ENCODE data around the gene CLCN2.

CLCN2 gene

DNA sequence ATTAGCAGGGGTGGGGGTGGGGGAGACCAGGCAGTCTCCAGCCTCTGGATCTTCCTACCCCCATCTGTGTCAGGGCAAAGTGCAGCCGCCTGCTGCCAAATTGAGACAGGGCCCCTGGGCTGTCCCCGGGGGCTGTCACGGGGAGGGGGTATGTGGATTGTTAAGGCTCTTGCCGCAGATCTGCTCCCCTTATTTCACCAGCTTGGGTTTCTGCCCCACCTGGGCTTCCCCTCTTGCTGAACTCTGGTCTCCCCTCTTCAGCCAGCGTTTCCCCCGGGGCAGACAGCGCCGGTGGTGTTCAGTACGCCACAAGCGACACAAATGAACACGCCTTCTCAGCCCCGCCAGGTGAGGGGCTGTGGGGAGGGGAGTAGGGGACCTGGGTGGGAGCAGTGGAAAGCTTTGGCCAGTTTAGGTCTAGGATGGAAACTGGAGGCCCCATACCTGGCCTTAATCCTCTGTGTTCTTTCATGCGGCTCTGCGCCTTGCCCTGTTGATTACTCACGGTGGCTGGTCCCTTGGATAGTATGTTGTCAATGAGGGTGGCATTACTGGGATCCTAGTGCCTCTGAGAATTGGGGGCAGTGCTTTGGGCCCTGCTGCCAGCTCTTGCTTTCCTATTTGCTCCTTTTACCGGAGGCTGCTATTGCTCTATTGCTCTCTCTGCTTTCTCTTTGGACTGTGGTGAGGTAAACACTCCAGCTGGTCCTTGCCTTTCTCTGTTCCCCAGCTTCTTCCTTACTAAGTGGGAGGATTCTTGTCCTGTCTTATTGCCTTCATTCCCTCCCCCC is 45.3 kb downstream of the CLCN2 start:
- DNase-seq (ENCODE audit: low read depth, low spot score): no peak
- H3K9ac ChIP-seq (ENCODE audit: insufficient read length, low read depth): peak overlapping the region; percentile 97
- H3K4me1 ChIP-seq (ENCODE audit: insufficient read depth, insufficient read length): peaks cover 21% of the 10 kb centered on the region
- no peaks in the 10 kb centered on the region for H3K27me3 ChIP-seq (ENCODE audit: insufficient read depth, insufficient read length)
- no peaks in the 10 kb centered on the region for H3K9me3 ChIP-seq (ENCODE audit: insufficient read depth, low read length)
- TF ChIP-seq ZNF274 (IDR thresholded peaks at IDR 0.05; ENCODE audit: low read depth, low read length) (no peak), SUZ12 (IDR thresholded peaks at IDR 0.05; ENCODE audit: extremely low read depth, insufficient read depth, insufficient read length) (no peak), YY1 (IDR thresholded peaks at IDR 0.05; ENCODE audit: insufficient read depth, insufficient read length) (no peak)
- H3K4me3 ChIP-seq (ENCODE audit: insufficient read length, low read depth): peak overlapping the region; percentile 93
- H3K36me3 ChIP-seq (ENCODE audit: insufficient read depth, insufficient read length, low read length): peaks cover 60% of the 10 kb centered on the region

DNA sequence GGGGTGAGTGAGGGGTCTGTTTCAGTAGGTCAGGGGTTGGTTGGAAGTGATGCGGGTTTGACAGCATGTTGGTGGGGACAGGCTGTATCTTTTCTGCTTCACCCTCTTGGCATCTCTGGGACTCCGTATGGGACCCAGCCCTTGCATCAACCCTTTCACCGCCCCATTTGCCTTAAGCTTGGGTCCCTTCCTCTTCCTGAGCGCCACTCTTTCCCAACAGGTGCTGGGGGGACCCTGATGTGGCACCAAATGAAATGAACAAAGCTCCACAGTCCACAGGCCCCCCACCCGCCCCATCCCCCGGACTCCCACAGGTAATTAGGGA is 45.9 kb downstream of the CLCN2 start:
- H3K9ac ChIP-seq (ENCODE audit: insufficient read length, low read depth): peak overlapping the region; percentile 97
- no peaks in the 10 kb centered on the region for H3K27me3 ChIP-seq (ENCODE audit: insufficient read depth, insufficient read length)
- H3K4me3 ChIP-seq (ENCODE audit: insufficient read length, low read depth): peak overlapping the region; percentile 93
- no peak for TF ChIP-seq ZNF274 (IDR thresholded peaks at IDR 0.05; ENCODE audit: low read depth, low read length)
- peaks cover 21% of the 10 kb centered on the region for H3K4me1 ChIP-seq (ENCODE audit: insufficient read depth, insufficient read length)
- H3K36me3 ChIP-seq (ENCODE audit: insufficient read depth, insufficient read length, low read length): peaks cover 54% of the 10 kb centered on the region
- no peaks in the 10 kb centered on the region for H3K9me3 ChIP-seq (ENCODE audit: insufficient read depth, low read length)
- DNase-seq (ENCODE audit: low read depth, low spot score): no peak

GRCh38 chr3:184314700-184315542 is 46.5 kb downstream of the CLCN2 start:
- DNase-seq (ENCODE audit: low read depth, low spot score): no peak
- Histone ChIP-seq H3K9ac (ENCODE audit: insufficient read length, low read depth) (peak overlapping the region; percentile 97), H3K36me3 (ENCODE audit: insufficient read depth, insufficient read length, low read length) (peaks cover 53% of the 10 kb centered on the region), H3K4me3 (ENCODE audit: insufficient read length, low read depth) (peak overlapping the region; percentile 93), H3K9me3 (ENCODE audit: insufficient read depth, low read length) (no peaks in the 10 kb centered on the region), H3K4me1 (ENCODE audit: insufficient read depth, insufficient read length) (peaks cover 21% of the 10 kb centered on the region), H3K27me3 (ENCODE audit: insufficient read depth, insufficient read length) (no peaks in the 10 kb centered on the region)
- TF ChIP-seq YY1 (IDR thresholded peaks at IDR 0.05; ENCODE audit: insufficient read depth, insufficient read length) (no peak), SUZ12 (IDR thresholded peaks at IDR 0.05; ENCODE audit: extremely low read depth, insufficient read depth, insufficient read length) (no peak), ZNF274 (IDR thresholded peaks at IDR 0.05; ENCODE audit: low read depth, low read length) (no peak)

DNA sequence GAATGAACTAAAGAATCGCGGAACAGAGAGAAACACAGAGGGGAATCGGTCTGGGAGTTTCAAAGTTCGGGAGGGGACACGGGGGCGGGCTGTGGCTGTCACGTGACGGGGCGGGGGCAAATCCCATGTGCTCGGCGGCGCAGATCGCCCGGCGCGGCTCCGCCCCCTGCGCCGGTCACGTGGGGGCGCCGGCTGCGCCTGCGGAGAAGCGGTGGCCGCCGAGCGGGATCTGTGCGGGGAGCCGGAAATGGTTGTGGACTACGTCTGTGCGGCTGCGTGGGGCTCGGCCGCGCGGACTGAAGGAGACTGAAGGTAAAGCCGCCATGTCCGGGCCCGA is 47.1 kb downstream of the CLCN2 start, which contains the start of gene EIF4G1:
EIF4G1 (plus strand) TSS at position 244 of the 337 bp plus-strand sequence. CDS start 1,191 bp downstream, outside the sequence.
- H3K36me3 ChIP-seq (ENCODE audit: insufficient read depth, insufficient read length, low read length): peaks cover 50% of the 10 kb centered on the region
- H3K27me3 ChIP-seq (ENCODE audit: insufficient read depth, insufficient read length): no peaks in the 10 kb centered on the region
- H3K4me3 ChIP-seq (ENCODE audit: insufficient read length, low read depth): peak within 1 kb of the TSS; percentile 93
- no peaks in the 10 kb centered on the region for H3K9me3 ChIP-seq (ENCODE audit: insufficient read depth, low read length)
- peaks cover 16% of the 10 kb centered on the region for H3K4me1 ChIP-seq (ENCODE audit: insufficient read depth, insufficient read length)
- peak; percentile 91 for DNase-seq (ENCODE audit: low read depth, low spot score)
- H3K9ac ChIP-seq (ENCODE audit: insufficient read length, low read depth): peak within 1 kb of the TSS; percentile 97
- TF ChIP-seq YY1 (IDR thresholded peaks at IDR 0.05; ENCODE audit: insufficient read depth, insufficient read length): no peak

- H3K4me3 ChIP-seq (ENCODE audit: insufficient read length, low read depth): no peak overlapping the region
- H3K36me3 ChIP-seq (ENCODE audit: insufficient read depth, insufficient read length, low read length): peaks cover 51% of the 10 kb centered on the region
- TF ChIP-seq ZNF274 (IDR thresholded peaks at IDR 0.05; ENCODE audit: low read depth, low read length) (no peak), YY1 (IDR thresholded peaks at IDR 0.05; ENCODE audit: insufficient read depth, insufficient read length) (no peak), SUZ12 (IDR thresholded peaks at IDR 0.05; ENCODE audit: extremely low read depth, insufficient read depth, insufficient read length) (no peak)
- no peaks in the 10 kb centered on the region for H3K9me3 ChIP-seq (ENCODE audit: insufficient read depth, low read length)
- no peak for DNase-seq (ENCODE audit: low read depth, low spot score)
- no peaks in the 10 kb centered on the region for H3K27me3 ChIP-seq (ENCODE audit: insufficient read depth, insufficient read length)
- peaks cover 6% of the 10 kb centered on the region for H3K4me1 ChIP-seq (ENCODE audit: insufficient read depth, insufficient read length)
- no peak overlapping the region for H3K9ac ChIP-seq (ENCODE audit: insufficient read length, low read depth)
Observed at GRCh38 chr3:184311633-184312032, 49.8 kb downstream of the CLCN2 start.

DNA sequence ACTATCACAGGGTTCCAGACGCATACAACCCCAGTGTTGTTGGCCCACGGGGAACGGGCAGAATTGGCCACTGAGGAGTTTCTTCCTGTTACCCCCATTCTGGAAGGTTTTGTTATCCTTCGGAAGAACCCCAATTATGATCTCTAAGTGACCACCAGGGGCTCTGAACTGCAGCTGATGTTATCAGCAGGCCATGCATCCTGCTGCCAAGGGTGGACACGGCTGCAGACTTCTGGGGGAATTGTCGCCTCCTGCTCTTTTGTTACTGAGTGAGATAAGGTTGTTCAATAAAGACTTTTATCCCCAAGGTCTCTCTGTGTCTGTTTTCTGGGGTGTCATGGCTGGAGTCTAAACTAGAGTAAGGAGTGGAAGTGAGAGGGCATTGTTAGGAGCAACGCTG is 52.7 kb downstream of the CLCN2 start:
- DNase-seq (ENCODE audit: low read depth, low spot score): no peak
- Histone ChIP-seq H3K4me3 (ENCODE audit: insufficient read length, low read depth) (no peak overlapping the region), H3K36me3 (ENCODE audit: insufficient read depth, insufficient read length, low read length) (peaks cover 63% of the 10 kb centered on the region), H3K9me3 (ENCODE audit: insufficient read depth, low read length) (no peaks in the 10 kb centered on the region), H3K9ac (ENCODE audit: insufficient read length, low read depth) (no peak overlapping the region), H3K27me3 (ENCODE audit: insufficient read depth, insufficient read length) (no peaks in the 10 kb centered on the region), H3K4me1 (ENCODE audit: insufficient read depth, insufficient read length) (no peaks in the 10 kb centered on the region)
- TF ChIP-seq SUZ12 (IDR thresholded peaks at IDR 0.05; ENCODE audit: extremely low read depth, insufficient read depth, insufficient read length) (no peak), YY1 (IDR thresholded peaks at IDR 0.05; ENCODE audit: insufficient read depth, insufficient read length) (no peak), ZNF274 (IDR thresholded peaks at IDR 0.05; ENCODE audit: low read depth, low read length) (no peak)

GRCh38 chr3:184307915-184308314 is 53.5 kb downstream of the CLCN2 start:
- Histone ChIP-seq H3K4me1 (ENCODE audit: insufficient read depth, insufficient read length) (no peaks in the 10 kb centered on the region), H3K9me3 (ENCODE audit: insufficient read depth, low read length) (no peaks in the 10 kb centered on the region), H3K27me3 (ENCODE audit: insufficient read depth, insufficient read length) (no peaks in the 10 kb centered on the region), H3K36me3 (ENCODE audit: insufficient read depth, insufficient read length, low read length) (peaks cover 71% of the 10 kb centered on the region), H3K4me3 (ENCODE audit: insufficient read length, low read depth) (no peak overlapping the region), H3K9ac (ENCODE audit: insufficient read length, low read depth) (no peak overlapping the region)
- DNase-seq (ENCODE audit: low read depth, low spot score): no peak
- no peak for TF ChIP-seq ZNF274 (IDR thresholded peaks at IDR 0.05; ENCODE audit: low read depth, low read length)
- no peak for TF ChIP-seq SUZ12 (IDR thresholded peaks at IDR 0.05; ENCODE audit: extremely low read depth, insufficient read depth, insufficient read length)
- no peak for TF ChIP-seq YY1 (IDR thresholded peaks at IDR 0.05; ENCODE audit: insufficient read depth, insufficient read length)

Data from NT2/D1 (cell line).